ENCODE data around the gene PRSS21. TPM values are rescaled to one million over a fixed set of nuclear protein-coding genes. Genes with fewer than 3 reads are reported as not detected.

PRSS21 gene
- total RNA-seq, 2 experiments from 2014 or later: 68.7 to 69.6 TPM

- Histone ChIP-seq H3K36me3 (ENCODE audit: insufficient read depth, low read length) (no peaks in the 10 kb centered on the region), H3K4me1 (ENCODE audit: insufficient read depth, low read length, poor library complexity, severe bottlenecking) (peaks cover 18% of the 10 kb centered on the region), H4K20me1 (ENCODE audit: insufficient read depth, low read length) (no peaks in the 10 kb centered on the region), H3K27ac (ENCODE audit: low read depth, low read length, poor library complexity, severe bottlenecking) (no peak overlapping the region), H2AFZ (ENCODE audit: low read length) (no peak overlapping the region), H3K9me3 (ENCODE audit: low read length) (no peaks in the 10 kb centered on the region), H3K4me2 (ENCODE audit: low read length) (no peak overlapping the region), H3K9me2 (ENCODE audit: insufficient read depth, low read length) (no peaks in the 10 kb centered on the region), H3K79me2 (ENCODE audit: insufficient read depth, low read depth, low read length) (peaks cover 10% of the 10 kb centered on the region; the same call in 1 of the 2 replicates), H3K4me3 (ENCODE audit: low read depth, low read length, poor library complexity, severe bottlenecking) (no peak overlapping the region)
- intact Hi-C loops (cut with micrococcal nuclease; ENCODE audit: unreplicated experiment): no loop called here
- ChIA-PET POLR2A (no interaction called here), CTCF (ENCODE audit: unreplicated experiment) (no interaction called here)
- no peak for DNase-seq (ENCODE audit: low spot score)
- BruUV-seq (replicated peaks): no TSS peak
- TF ChIP-seq EZH2phosphoT487 (IDR thresholded peaks at IDR 0.05; ENCODE audit: borderline replicate concordance, low read depth, low read length) (no peak), CTCF (conservative IDR thresholded peaks at IDR 0.05; ENCODE audit: low read length) (no peak)
Measured at GRCh38 chr16:2819179-2819938, 2.3 kb downstream of the PRSS21 start.

GRCh38 chr16:2819939-2820835 is 3.1 kb downstream of the PRSS21 start:
- Histone ChIP-seq H3K4me2 (ENCODE audit: low read length) (no peak overlapping the region), H3K27ac (ENCODE audit: low read depth, low read length, poor library complexity, severe bottlenecking) (no peak overlapping the region), H4K20me1 (ENCODE audit: insufficient read depth, low read length) (no peaks in the 10 kb centered on the region), H3K4me1 (ENCODE audit: insufficient read depth, low read length, poor library complexity, severe bottlenecking) (peaks cover 18% of the 10 kb centered on the region), H3K9me3 (ENCODE audit: low read length) (no peaks in the 10 kb centered on the region), H3K36me3 (ENCODE audit: insufficient read depth, low read length) (no peaks in the 10 kb centered on the region), H3K9me2 (ENCODE audit: insufficient read depth, low read length) (no peaks in the 10 kb centered on the region), H3K79me2 (ENCODE audit: insufficient read depth, low read depth, low read length) (peaks cover 10% of the 10 kb centered on the region; the same call in 1 of the 2 replicates), H3K4me3 (ENCODE audit: low read depth, low read length, poor library complexity, severe bottlenecking) (no peak overlapping the region), H2AFZ (ENCODE audit: low read length) (no peak overlapping the region)
- intact Hi-C loops (cut with micrococcal nuclease; ENCODE audit: unreplicated experiment): no loop called here
- CTCF ChIA-PET (ENCODE audit: unreplicated experiment): no interaction called here
- POLR2A ChIA-PET: no interaction called here
- no TSS peak for BruUV-seq (replicated peaks)
- TF ChIP-seq EZH2phosphoT487 (IDR thresholded peaks at IDR 0.05; ENCODE audit: borderline replicate concordance, low read depth, low read length): no peak
- no peak for TF ChIP-seq CTCF (conservative IDR thresholded peaks at IDR 0.05; ENCODE audit: low read length)
- no peak for DNase-seq (ENCODE audit: low spot score)
